Anterior cingulate cortex (tissue), 58 donors: ENCODE measurements around the gene SLC13A3.

Experiments used
- DNase-seq, 58 donors: peaks; one replicate each; lab custom pipeline; 2025; lab: John Stamatoyannopoulos, UW

SLC13A3 gene

GRCh38 chr20:46637427-46638133 lies 13.7 kb downstream of the SLC13A3 start:
- DNase-seq = no peak

GRCh38 chr20:46637020-46637419 lies 14.2 kb downstream of the SLC13A3 start:
- DNase-seq = peak in 5 of 58 donors; percentile 7 to 18 (median 15)

- DNase-seq = no peak
Measured at GRCh38 chr20:46636514-46636913, 14.7 kb downstream of the SLC13A3 start.

GRCh38 chr20:46635514-46636136 lies 15.6 kb downstream of the SLC13A3 start:
- peak in 1 of 58 donors; percentile 33 for DNase-seq

- DNase-seq = no peak
Measured at GRCh38 chr20:46634528-46634927, 16.7 kb downstream of the SLC13A3 start.

GRCh38 chr20:46631874-46632446 lies 19.3 kb downstream of the SLC13A3 start:
- DNase-seq = peak in 50 of 58 donors; percentile 6 to 83 (median 54)

GRCh38 chr20:46631212-46631869 lies 19.9 kb downstream of the SLC13A3 start:
- DNase-seq = peak in 7 of 58 donors; percentile 11 to 56 (median 29)

GRCh38 chr20:46630306-46630705 lies 21.0 kb downstream of the SLC13A3 start:
- DNase-seq = no peak

GRCh38 chr20:46629341-46629740 lies 21.9 kb downstream of the SLC13A3 start:
- DNase-seq = no peak

GRCh38 chr20:46627234-46627633 lies 24.0 kb downstream of the SLC13A3 start:
- DNase-seq = no peak

GRCh38 chr20:46626758-46627157 lies 24.5 kb downstream of the SLC13A3 start:
- DNase-seq = no peak

GRCh38 chr20:46625875-46626373 lies 25.3 kb downstream of the SLC13A3 start:
- DNase-seq = no peak

GRCh38 chr20:46624946-46625345 lies 26.3 kb downstream of the SLC13A3 start:
- DNase-seq = no peak

GRCh38 chr20:46622165-46622564 lies 29.1 kb downstream of the SLC13A3 start:
- DNase-seq = no peak

GRCh38 chr20:46621492-46621891 lies 29.8 kb downstream of the SLC13A3 start:
- peak in 2 of 58 donors; percentile 7 to 10 for DNase-seq

- no peak for DNase-seq
Measured at GRCh38 chr20:46619445-46619844, 31.8 kb downstream of the SLC13A3 start.

- DNase-seq = no peak
Measured at GRCh38 chr20:46618316-46619100, 32.8 kb downstream of the SLC13A3 start.

- no peak for DNase-seq
Measured at GRCh38 chr20:46614503-46614902, 36.8 kb downstream of the SLC13A3 start.

GRCh38 chr20:46610145-46610544 lies 41.1 kb downstream of the SLC13A3 start:
- DNase-seq = no peak

- no peak for DNase-seq
Measured at GRCh38 chr20:46609043-46609442, 42.2 kb downstream of the SLC13A3 start.
